Measurements from ENCODE around the gene C2orf92. TPM values are rescaled to one million over a fixed set of nuclear protein-coding genes. Genes with fewer than 3 reads are reported as not detected.
"Not testable (repeated sequence)": the region's sequence is repeated elsewhere in the genome, so short reads cannot be mapped to it uniquely, and the experiment has no call there.

The C2orf92 gene
- total RNA-seq, 2 experiments from 2014 or later: 4.0 to 5.5 TPM

- H3K27ac Mint-ChIP-seq: no peak overlapping the region
- no peaks in the 10 kb centered on the region for H3K27me3 Mint-ChIP-seq (ENCODE audit: low read depth)
- H3K4me3 Mint-ChIP-seq: no peak overlapping the region
- ATAC-seq (no peak), DNase-seq (no peak)
- peaks cover 22% of the 10 kb centered on the region for H3K4me1 Mint-ChIP-seq (ENCODE audit: low read depth)
- ChIA-PET POLR2A (no interaction called here), CTCF (interaction anchor here (2.9 to 15.9 kb wide), 3 partner anchors 8 to 116 kb away, joined by 15 to 265 read pairs (median 130); partner anchors contain the start of gene ANKRD36B)
- peaks cover 2% of the 10 kb centered on the region for H3K36me3 Mint-ChIP-seq (ENCODE audit: low read depth)
- H3K9me3 Mint-ChIP-seq (ENCODE audit: insufficient read depth): no peaks in the 10 kb centered on the region
Measured at GRCh38 chr2:97706708-97707345, 37.3 kb downstream of the C2orf92 start.

- DNase-seq (no peak), ATAC-seq (no peak)
- ChIA-PET POLR2A (no interaction called here), CTCF (interaction anchor here (2.6 to 15.9 kb wide), 5 partner anchors 9 to 60 kb away, joined by 12 to 265 read pairs (median 17); no protein-coding TSS in a partner anchor)
- H3K4me3 Mint-ChIP-seq: no peak overlapping the region
- peaks cover 2% of the 10 kb centered on the region for H3K36me3 Mint-ChIP-seq (ENCODE audit: low read depth)
- H3K9me3 Mint-ChIP-seq (ENCODE audit: insufficient read depth): no peaks in the 10 kb centered on the region
- H3K27me3 Mint-ChIP-seq (ENCODE audit: low read depth): no peaks in the 10 kb centered on the region
- H3K4me1 Mint-ChIP-seq (ENCODE audit: low read depth): peaks cover 29% of the 10 kb centered on the region
- no peak overlapping the region for H3K27ac Mint-ChIP-seq
Measured at GRCh38 chr2:97707362-97708047, 38.0 kb downstream of the C2orf92 start.

GRCh38 chr2:97708048-97708380 is 38.5 kb downstream of the C2orf92 start:
- ChIA-PET POLR2A (interaction anchor here (1.0 to 2.0 kb wide), 2 partner anchors 10 to 16 kb away, joined by 3 to 14 read pairs; no protein-coding TSS in a partner anchor), CTCF (interaction anchor here (2.4 to 15.9 kb wide), 6 partner anchors 9 to 60 kb away, joined by 9 to 265 read pairs (median 14); no protein-coding TSS in a partner anchor)

GRCh38 chr2:97708608-97709007 is 39.1 kb downstream of the C2orf92 start:
- ATAC-seq (no peak), DNase-seq (no peak)
- CTCF ChIA-PET: interaction anchor here (0.8 to 15.9 kb wide), 11 partner anchors 9 to 129 kb away, joined by 3 to 265 read pairs (median 9); no protein-coding TSS in a partner anchor
- no peaks in the 10 kb centered on the region for H3K9me3 Mint-ChIP-seq (ENCODE audit: insufficient read depth)
- H3K4me1 Mint-ChIP-seq (ENCODE audit: low read depth): peaks cover 36% of the 10 kb centered on the region
- no peaks in the 10 kb centered on the region for H3K27me3 Mint-ChIP-seq (ENCODE audit: low read depth)
- H3K27ac Mint-ChIP-seq: no peak overlapping the region
- POLR2A ChIA-PET: interaction anchor here (1.0 to 2.0 kb wide), 3 partner anchors 9 to 118 kb away, joined by 3 to 14 read pairs (median 3); no protein-coding TSS in a partner anchor
- H3K36me3 Mint-ChIP-seq (ENCODE audit: low read depth): peaks cover 4% of the 10 kb centered on the region
- H3K4me3 Mint-ChIP-seq: no peak overlapping the region

More at GRCh38 chr2:97708048-97708380, 38.5 kb downstream of the C2orf92 start:
- Mint-ChIP-seq H3K4me1 (ENCODE audit: low read depth) (peaks cover 31% of the 10 kb centered on the region), H3K9me3 (ENCODE audit: insufficient read depth) (no peaks in the 10 kb centered on the region), H3K4me3 (no peak overlapping the region), H3K27ac (no peak overlapping the region), H3K36me3 (ENCODE audit: low read depth) (peaks cover 2% of the 10 kb centered on the region), H3K27me3 (ENCODE audit: low read depth) (no peaks in the 10 kb centered on the region)
- DNase-seq (no peak), ATAC-seq (no peak)

GRCh38 chr2:97711394-97711711 is 41.8 kb downstream of the C2orf92 start:
- H3K4me3 Mint-ChIP-seq: no peak overlapping the region
- ChIA-PET CTCF (interaction anchor here (1.5 to 15.9 kb wide), 4 partner anchors 13 to 61 kb away, joined by 4 to 265 read pairs (median 68); no protein-coding TSS in a partner anchor), POLR2A (interaction anchor here (1.4 kb wide), 1 partner anchor 12 kb away, joined by 3 read pairs; no protein-coding TSS in a partner anchor)
- no peak for DNase-seq
- peak overlapping the region; percentile 13 for H3K27ac Mint-ChIP-seq
- ATAC-seq: no peak
- H3K27me3 Mint-ChIP-seq (ENCODE audit: low read depth): no peaks in the 10 kb centered on the region
- H3K4me1 Mint-ChIP-seq (ENCODE audit: low read depth): peaks cover 52% of the 10 kb centered on the region
- no peaks in the 10 kb centered on the region for H3K9me3 Mint-ChIP-seq (ENCODE audit: insufficient read depth)
- H3K36me3 Mint-ChIP-seq (ENCODE audit: low read depth): peaks cover 32% of the 10 kb centered on the region

GRCh38 chr2:97712175-97712574 is 42.7 kb downstream of the C2orf92 start:
- not testable (repeated sequence) for H3K9me3 Mint-ChIP-seq (ENCODE audit: insufficient read depth); ATAC-seq; DNase-seq; H3K27me3 Mint-ChIP-seq (ENCODE audit: low read depth)
- CTCF ChIA-PET: interaction anchor here (1.1 to 15.9 kb wide), 4 partner anchors 14 to 122 kb away, joined by 3 to 265 read pairs (median 68); no protein-coding TSS in a partner anchor
- Mint-ChIP-seq H3K27ac (peak overlapping the region; percentile 98), H3K36me3 (ENCODE audit: low read depth) (peaks cover 38% of the 10 kb centered on the region), H3K4me3 (peak overlapping the region; percentile 93), H3K4me1 (ENCODE audit: low read depth) (peaks cover 60% of the 10 kb centered on the region)
- POLR2A ChIA-PET: interaction anchor here (1.2 to 3.4 kb wide), 6 partner anchors 12 to 123 kb away, joined by 3 to 14 read pairs (median 4); partner anchors contain the start of genes ACTR1B, ANKRD36B and COX5B

- Mint-ChIP-seq H3K36me3 (ENCODE audit: low read depth) (peaks cover 43% of the 10 kb centered on the region), H3K4me1 (ENCODE audit: low read depth) (peaks cover 65% of the 10 kb centered on the region), H3K27ac (peak overlapping the region; percentile 98), H3K4me3 (peak overlapping the region; percentile 93), H3K9me3 (ENCODE audit: insufficient read depth) (no peaks in the 10 kb centered on the region), H3K27me3 (ENCODE audit: low read depth) (no peaks in the 10 kb centered on the region)
- ATAC-seq (peak; percentile 0), DNase-seq (peak; percentile 31)
- ChIA-PET CTCF (interaction anchor here (0.8 to 15.9 kb wide), 7 partner anchors 14 to 122 kb away, joined by 3 to 265 read pairs (median 4); no protein-coding TSS in a partner anchor), POLR2A (interaction anchor here (0.6 to 3.4 kb wide), 14 partner anchors 10 to 751 kb away, joined by 3 to 14 read pairs (median 4); partner anchors contain the start of genes ACTR1B, ANKRD36B and COX5B)
Measured at GRCh38 chr2:97712693-97713295, 43.3 kb downstream of the C2orf92 start.

GRCh38 chr2:97713296-97714083 is 44.0 kb downstream of the C2orf92 start, which contains the start of gene ZAP70:
TSS of gene ZAP70 (plus strand) at chr2:97713576. CDS start at chr2:97724037, 10,461 bp downstream.
- Mint-ChIP-seq H3K4me1 (ENCODE audit: low read depth) (peaks cover 72% of the 10 kb centered on the region), H3K9me3 (ENCODE audit: insufficient read depth) (no peaks in the 10 kb centered on the region), H3K27ac (peak within 1 kb of the TSS; percentile 98), H3K27me3 (ENCODE audit: low read depth) (no peaks in the 10 kb centered on the region), H3K36me3 (ENCODE audit: low read depth) (peaks cover 50% of the 10 kb centered on the region), H3K4me3 (peak within 1 kb of the TSS; percentile 93)
- ChIA-PET POLR2A (interaction anchor here (0.7 to 3.4 kb wide), 18 partner anchors 10 to 750 kb away, joined by 3 to 14 read pairs (median 4); partner anchors contain the start of genes ACTR1B, ANKRD36B and COX5B), CTCF (interaction anchor here (0.8 to 15.9 kb wide), 13 partner anchors 15 to 751 kb away, joined by 3 to 265 read pairs (median 3); no protein-coding TSS in a partner anchor)
- DNase-seq: peak; percentile 82
- peak; percentile 74 for ATAC-seq

GRCh38 chr2:97714084-97714949 is 44.8 kb downstream of the C2orf92 start:
- ATAC-seq (peak; percentile 5), DNase-seq (no peak)
- H3K4me3 Mint-ChIP-seq: peak overlapping the region; percentile 93
- no peaks in the 10 kb centered on the region for H3K27me3 Mint-ChIP-seq (ENCODE audit: low read depth)
- H3K27ac Mint-ChIP-seq: peak overlapping the region; percentile 98
- H3K9me3 Mint-ChIP-seq (ENCODE audit: insufficient read depth): no peaks in the 10 kb centered on the region
- peaks cover 58% of the 10 kb centered on the region for H3K36me3 Mint-ChIP-seq (ENCODE audit: low read depth)
- CTCF ChIA-PET: interaction anchor here (1.0 to 15.9 kb wide), 11 partner anchors 15 to 750 kb away, joined by 3 to 265 read pairs (median 3); no protein-coding TSS in a partner anchor
- POLR2A ChIA-PET: interaction anchor here (0.7 to 3.4 kb wide), 15 partner anchors 8 to 124 kb away, joined by 3 to 14 read pairs (median 4); partner anchors contain the start of gene COX5B
- H3K4me1 Mint-ChIP-seq (ENCODE audit: low read depth): peaks cover 81% of the 10 kb centered on the region
